GM18867 (cell line): ENCODE results near the gene NTM.
A peak's percentile ranks its signal among the peaks of the same experiment; 100 is the strongest.
"Not testable (repeated sequence)": the region's sequence is repeated elsewhere in the genome, so short reads cannot be mapped to it uniquely, and the experiment has no call there.

ENCODE experiments used
- ATAC-seq: cut with Tn5 transposase; IDR thresholded peaks from one replicate; pipeline ENCODE4 v1.9.1; 2021; ENCODE audit warnings: mild to moderate bottlenecking, moderate library complexity; ENCODE audit not compliant: unreplicated experiment

NTM gene

DNA sequence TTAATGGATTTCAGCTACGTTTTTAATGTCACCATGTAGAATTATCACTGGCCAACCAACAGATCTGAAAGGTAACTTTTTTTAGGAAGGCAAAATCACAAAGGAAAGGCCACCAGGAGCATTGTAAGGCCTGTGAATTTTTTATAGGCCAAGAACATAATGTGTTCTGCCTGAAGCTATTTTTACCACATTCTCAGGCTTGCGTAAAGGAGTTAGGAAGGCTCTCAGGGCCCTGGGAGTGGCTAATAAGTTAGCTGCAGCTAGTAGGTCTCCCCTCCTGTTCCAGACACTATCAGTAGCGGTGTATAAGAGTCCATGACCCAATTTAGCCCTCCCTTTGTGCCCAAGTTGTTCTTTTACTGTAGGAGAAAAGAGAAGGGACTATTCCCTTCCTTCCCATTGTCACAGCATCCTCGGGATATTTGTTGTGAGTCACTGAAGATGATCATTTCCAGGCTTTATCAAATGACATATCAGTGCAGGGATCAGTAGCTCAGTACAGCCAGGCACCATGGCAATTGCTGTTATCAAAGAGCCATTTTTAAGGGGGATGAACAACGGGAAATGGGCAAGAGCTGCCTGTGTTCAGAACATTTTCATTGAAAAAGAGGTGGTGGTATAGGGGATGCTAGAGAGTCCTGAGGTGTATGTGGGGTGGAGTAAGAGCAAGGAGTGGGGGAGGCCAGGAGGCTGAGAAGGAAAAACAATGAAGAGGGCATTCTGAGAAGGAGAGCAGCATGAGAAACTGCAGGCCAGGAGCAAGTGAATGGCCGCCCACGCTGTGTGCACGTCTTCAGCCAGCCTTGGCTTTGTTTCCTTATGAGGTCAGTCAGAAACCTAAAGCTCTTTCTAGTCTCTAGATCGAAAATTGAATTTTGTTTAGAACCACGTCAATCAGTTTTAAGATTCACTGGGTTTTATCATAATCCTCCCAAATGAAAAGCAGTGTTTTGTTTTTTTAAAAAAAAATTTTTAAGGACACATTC, 940.3 kb downstream of the NTM start:
- ATAC-seq: peak; percentile 55

DNA sequence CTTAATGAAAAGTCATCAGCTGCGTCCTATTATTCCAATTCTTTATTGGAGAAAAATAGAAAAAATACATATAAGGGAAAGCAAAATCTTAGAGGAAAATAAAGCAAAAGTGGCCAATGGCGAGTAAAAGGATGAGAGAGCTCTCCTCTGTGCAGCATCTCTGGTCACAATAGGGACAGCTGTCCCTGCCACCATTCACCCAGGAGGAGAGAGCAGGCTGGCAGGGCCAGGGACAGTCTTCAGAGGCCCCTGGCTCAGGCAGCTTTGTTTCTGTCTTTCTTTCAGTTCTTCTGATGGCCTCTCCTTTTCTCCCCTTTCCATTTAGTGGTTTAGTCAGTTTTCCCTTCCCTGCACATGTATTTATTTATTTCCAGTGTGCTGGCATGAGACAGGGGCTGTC, 941.3 kb downstream of the NTM start:
- no peak for ATAC-seq

DNA sequence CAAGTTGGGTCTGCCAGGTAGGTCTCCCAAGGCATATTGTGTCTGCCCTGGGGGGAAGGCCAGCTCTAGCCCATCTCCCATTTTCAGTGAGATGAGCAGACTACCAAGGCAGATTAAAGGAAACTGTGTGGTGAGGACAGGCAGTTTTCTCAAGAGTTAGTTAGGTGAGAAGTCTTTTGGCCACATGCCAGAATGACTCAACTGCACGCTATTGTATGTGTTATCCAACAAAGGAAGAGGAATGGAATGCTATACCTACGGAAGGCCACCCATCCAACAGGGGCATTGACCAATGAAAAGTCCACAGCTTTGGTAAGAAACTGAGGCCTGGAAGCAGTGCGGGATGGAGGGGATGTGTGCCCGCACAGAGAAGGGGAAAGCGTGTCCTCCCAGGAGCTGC, 941.7 kb downstream of the NTM start:
- no peak for ATAC-seq

DNA sequence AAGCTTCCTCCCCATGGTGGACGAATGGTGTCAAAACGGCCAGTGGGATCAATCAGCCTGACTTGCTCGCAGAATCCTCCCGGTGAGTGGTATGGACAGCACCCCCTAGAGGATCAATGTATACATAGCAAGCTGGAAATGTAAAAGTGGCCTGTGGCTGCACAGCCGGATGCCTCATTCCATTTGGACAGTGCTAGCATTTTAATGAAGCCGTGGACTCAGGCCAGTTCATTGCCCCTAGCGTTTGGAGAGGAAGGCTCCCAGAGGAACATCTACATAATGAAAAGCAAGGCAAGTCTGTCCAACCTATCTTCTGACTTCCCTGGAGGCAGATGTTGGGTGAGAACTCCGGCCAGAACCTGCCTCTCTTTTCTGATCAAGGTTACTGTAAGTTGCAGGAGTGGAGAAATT, 942.3 kb downstream of the NTM start:
- ATAC-seq: peak; percentile 80

DNA sequence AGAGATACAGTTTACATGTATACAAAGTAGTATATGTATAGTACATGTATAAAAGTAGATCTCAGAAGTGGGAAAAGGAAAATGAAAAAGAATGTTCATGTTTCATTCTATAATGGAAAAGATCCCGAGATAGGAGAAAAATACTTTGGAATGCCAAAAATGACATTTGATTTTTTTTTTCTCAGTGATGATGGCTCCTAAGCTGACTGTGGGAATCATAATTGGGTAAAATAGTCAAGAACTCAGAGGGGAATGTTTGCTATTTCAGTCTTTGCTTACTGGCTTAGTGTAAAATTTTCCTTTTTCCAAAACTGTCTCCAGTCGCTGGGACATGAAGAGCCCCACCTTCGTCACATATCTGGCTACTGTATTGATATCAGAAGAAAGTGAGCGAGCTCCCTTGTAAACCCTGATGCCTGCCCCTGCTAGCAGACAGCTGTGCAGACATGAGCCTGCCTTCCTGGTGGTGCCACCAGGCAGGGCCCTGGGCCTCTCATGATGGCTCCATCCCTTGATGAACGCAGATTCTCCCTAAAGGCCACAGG, 944.6 kb downstream of the NTM start:
- ATAC-seq: no peak

DNA sequence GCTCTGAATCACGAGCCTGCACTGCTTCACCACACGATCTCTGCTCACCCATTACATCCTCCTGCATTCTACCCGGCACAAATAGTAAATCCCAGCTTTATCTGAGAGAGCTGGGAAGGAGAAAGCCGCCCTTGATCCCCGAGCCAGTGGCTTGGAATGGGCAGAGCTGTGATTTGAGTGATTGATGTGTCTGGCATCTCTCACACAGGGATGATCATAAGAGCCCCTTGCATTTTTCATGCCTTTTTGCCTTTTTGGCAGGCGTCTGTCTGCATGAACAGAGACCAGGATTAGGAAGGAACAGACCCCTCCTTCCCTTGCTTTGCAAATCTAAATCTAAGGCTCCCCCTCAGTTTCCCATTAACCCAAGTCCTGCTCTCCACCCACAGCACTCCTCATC, 945.3 kb downstream of the NTM start:
- no peak for ATAC-seq

DNA sequence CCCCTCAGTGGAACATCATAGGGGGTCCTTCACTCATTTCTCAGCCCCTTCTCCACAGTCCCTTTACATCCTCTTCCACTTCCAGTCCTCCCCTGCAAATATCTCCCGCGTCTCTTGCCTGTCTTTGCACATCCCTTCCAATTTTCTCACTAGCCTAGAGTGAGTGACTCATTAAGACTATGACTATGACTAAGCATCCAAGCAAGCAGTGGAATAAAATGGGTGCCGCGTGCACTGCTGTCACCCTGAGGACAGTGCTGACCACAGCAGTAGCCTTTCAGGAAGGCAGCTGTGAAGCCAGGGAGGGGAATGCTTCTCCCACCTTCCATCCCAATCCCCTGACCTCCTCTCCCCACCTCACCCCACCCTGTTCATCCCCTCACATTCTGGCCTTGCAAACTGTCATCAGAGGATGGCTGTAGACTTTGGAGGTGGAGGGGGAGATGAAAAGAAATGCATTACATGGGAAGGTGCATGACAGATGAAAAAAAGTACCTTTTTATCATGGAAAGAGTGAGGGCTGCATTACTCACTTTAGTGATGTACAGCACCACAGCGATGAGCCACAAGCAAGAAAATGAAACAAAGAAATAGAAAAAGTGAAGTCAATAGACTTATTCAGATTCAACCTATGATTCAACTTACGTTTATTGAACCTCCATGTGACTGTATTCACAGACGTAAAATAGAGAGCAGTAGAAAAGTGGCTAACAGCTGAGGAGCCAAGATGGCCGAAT, 948.2 kb downstream of the NTM start:
- ATAC-seq: no peak

DNA sequence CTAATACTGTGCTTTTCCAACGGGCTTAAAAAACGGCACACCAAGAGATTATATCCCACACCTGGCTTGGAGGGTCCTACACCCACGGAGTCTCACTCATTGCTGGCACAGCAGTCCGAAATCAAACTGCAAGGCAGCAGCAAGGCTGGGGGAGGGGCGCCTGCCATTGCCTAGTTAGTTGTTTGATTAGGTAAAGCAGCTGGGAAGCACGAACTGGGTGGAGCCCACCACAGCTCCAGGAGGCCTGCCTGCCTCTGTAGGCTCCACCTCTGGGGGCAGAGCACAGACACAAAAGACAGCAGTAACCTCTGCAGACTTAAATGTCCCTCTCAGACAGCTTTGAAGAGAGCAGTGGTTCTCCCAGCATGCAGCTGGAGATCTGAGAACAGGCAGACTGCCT, 949.0 kb downstream of the NTM start:
- ATAC-seq: not testable (repeated sequence)

DNA sequence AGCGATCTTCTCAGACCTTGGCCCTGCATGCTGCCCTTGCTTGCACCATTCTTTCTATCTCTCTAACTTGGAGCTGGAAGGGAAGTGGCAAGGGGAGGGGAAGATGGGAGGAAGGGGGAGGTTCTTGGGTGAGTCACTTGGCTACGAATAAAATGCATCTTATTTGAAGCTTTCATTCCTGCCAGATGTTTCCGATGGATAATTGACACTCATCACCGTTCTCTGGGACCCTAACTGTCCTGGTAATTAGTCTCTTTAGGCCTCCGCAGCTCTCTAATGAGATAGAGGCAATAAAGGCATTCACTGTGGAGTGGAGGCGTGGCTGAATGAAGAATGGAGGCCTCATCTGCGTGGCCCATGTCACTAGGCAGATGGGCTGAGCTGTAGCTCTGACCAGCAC, 960.1 kb downstream of the NTM start:
- ATAC-seq: no peak

DNA sequence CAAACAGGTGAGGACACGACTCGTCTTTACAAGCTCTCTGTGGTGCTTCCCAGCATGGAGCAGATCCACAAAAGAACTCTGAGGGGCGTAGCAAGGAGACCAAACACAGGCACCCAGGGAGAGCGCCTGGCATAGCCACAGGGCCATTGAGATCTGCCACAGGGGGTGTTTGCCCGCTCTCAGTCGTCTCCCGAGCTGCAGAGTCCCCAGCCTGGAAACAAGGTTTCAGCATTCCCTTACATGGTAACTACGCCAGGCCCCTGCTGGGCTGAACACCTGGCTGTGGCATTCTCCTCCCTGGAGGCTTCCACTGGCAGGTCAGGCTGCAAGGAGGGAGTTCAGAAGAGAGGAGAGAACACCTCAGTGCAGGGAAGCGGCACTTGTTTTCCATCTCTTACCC, 962.1 kb downstream of the NTM start:
- ATAC-seq: no peak

DNA sequence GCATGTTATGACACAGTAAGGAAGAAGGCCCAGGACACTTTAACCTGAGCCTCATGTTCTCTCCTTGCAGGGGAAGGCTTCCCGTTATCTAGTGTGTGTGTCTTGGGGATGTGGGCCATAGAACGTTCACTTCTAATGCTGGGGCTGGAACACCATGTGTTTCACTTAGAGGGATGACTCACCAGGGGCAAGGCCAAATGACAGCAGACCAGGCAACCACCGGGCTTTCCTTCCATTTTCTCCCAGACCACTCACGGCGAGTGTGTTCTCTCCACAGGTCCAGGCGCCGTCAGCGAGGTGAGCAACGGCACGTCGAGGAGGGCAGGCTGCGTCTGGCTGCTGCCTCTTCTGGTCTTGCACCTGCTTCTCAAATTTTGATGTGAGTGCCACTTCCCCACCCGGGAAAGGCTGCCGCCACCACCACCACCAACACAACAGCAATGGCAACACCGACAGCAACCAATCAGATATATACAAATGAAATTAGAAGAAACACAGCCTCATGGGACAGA, 964.4 kb downstream of the NTM start:
- ATAC-seq: no peak

DNA sequence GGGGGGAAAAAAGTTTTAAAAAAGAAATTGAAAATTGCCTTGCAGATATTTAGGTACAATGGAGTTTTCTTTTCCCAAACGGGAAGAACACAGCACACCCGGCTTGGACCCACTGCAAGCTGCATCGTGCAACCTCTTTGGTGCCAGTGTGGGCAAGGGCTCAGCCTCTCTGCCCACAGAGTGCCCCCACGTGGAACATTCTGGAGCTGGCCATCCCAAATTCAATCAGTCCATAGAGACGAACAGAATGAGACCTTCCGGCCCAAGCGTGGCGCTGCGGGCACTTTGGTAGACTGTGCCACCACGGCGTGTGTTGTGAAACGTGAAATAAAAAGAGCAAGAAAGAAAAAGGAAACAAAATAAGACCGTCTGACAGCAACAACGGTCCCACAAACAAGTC, 964.9 kb downstream of the NTM start:
- no peak for ATAC-seq

DNA sequence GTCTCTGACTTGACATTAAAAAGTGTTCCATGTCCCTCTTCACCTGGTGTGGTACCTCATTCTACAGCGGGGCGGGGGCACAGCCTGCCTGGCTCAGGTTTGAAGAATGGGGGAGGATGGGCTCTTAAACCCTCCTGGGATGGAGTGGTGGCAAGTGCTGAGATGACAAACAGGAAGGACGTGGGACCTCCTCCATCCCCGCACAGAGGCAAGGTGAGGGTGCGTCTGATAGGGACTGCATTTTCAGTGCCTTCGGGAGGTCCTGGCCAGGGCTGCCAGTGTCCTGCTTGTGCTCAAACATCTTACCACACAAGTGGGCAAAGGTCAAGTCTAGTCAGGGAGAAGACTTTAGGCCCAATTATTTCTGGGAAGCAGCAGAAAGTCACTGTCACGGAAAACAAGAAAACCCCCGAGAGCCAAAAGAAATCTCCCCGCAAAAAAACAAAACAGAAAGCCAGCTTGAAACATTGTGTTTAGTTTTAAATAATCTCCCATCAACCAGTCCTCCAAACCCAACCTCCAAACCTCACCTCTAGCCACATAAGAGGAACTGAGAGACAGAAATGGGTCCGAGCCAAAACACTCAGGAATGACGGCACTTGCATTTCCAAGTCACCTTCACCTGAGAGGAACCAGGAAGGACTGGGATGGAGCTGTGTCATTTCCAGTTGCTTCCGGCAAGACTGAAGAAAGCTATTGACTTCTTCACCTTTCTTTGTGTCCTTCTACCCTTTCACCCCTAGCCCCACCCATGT, 966.5 kb downstream of the NTM start:
- ATAC-seq: peak; percentile 41

DNA sequence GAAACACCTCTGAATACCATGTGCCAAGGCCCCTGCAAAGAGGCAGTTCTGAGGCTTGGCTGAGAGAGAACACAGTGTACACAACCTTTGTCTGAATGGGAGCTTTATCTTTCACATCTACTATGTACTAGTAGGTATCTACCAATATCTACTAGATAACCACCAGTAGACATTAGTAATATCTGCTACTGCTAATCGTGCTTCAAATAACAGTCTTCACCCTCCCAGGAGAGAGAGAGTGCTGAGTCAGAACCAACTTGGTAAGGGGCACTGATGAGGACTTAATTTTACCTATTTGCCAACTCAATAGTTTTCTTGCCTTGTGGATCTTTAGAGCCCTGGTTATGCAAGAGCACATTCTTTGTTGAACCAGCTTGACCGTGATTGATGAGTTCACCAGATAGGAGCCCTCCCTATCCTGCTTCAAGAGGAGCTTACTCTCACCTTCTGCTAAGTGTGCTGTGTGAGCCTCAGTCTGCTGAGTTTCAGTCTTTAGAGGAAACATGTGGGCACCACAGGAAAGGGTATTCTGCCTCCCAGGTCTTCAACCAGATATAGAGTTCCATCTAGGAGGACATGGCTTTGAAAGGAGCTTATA, 967.5 kb downstream of the NTM start:
- peak; percentile 62 for ATAC-seq

DNA sequence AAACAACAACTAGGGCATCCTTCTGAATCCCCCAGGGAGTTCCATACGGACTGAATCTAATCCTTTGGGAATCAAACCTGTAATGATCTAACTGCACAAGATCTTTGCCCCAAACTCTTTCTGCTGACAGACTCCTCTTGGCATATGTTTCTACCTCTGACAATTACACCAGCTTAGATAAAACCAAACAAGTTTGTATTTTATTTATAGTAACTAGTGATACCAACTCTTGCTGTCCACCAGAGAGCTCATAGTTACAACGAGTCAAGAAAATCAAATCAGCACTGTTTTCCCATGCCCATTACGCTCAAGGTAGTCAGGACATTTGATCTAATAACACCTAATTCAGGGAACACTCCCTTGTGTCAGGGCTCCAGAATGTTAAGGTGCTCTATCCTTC, 972.0 kb downstream of the NTM start:
- ATAC-seq: no peak

DNA sequence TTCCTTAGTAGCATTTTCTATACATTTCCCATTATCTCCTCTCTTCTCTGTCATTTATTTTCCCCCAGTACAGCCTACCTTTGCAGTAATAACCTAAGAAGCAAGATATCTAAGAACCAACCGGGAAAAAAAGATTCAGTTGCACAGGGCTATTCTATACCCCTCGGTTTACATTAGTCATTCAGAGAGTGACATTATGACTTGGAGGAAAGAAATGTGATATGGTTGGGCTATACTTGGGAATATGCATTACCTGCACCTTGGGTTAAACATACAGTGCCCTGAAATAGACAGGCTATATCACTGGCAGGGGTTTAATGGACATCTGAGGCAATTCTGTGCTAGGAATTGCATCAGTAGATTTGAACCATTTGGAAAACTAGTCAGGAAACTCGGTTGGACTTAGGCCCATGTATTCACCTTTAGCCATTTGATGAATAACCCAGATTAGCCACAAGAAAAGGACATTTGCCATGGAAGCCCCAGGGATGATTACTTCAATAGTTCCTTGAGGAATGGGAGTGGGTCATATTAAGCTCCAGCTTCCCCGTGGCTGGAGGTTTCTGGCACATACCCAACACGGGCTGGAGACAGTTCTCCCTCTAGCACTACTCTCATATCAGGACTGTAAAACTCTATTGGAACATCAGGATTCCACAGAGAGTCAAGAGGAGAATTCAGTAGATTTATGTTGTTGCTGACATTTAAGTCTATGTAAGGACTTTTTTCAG, 973.2 kb downstream of the NTM start:
- ATAC-seq: peak; percentile 76

DNA sequence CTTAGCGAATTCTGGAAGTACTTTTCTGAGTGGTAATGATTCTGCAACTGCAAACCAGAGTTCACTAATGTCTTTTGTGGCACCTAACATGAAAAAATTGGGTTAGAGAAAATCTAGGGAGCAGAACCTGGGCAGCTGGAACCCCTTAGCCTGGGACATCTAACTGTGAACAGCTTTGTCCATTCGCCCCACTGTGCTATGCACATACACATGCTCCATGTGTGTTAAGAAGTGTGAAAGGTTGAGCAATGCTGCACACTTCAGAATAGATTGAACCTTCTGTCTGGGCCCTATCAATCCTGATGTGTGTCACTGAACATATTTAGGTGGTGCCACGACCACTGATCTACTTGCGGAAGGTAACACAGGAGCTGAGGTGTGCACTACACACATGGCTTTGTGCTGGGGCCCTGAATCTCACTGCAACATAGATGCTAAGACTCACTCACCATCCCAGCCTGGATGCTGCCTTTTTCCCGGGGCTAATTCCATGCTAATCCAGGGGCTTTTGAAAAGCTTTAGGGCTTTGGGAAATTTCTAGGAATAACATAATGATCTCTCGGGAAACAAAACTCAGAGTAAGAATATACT, 976.2 kb downstream of the NTM start:
- ATAC-seq: no peak

DNA sequence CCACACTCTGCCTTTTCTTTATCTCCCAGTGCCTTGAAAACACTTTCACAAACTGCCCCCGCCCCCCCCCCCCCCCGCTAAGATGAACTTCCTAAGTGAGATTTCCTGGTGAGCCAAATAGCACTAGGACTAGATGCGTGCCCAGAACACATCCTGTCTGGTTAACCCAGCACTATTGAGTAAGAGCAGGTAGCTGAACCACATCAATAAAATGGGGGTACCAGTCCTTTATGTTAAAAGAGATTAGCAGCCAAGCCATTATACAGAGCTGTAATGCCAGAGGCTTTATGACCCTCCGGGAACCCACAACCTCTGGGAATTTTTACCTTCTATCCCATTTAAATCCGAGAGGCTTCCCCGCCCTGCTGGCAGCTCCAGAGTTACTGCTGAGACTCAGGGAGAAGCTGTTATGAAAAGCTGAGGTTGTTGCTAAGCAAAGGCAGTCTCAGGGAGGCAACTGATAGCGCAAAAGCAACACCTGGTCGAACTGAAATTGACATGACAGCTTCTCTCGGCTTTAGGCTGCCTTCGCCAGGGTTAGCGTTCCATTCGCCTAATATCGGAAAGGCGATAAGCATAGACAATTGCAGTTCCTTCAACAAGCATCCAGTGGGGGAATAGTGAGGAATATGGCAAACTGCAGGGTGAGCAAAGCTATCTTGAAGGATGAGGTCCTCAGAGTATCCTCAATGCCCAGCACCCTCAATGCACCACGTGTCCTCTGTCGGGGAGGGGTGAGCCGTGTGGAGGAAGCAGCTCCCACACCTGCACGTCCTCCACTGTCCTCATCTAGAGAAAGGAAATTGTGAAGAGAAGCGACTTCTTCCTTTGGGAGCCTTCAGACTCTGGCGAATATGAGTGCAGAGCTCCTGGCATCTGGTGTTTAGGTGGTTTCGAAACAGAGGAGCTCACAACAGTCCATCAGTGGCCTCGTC, 977.0 kb downstream of the NTM start:
- no peak for ATAC-seq
